G401 (cell line): ENCODE measurements around the gene CPS1. TPM values are rescaled to one million over a fixed set of nuclear protein-coding genes. Genes with fewer than 3 reads are reported as not detected.

Experiments
- DNase-seq: peaks from one replicate; pipeline ENCODE4 v3.0.0-alpha.2; 2015; ENCODE audit warnings: low spot score
- in situ Hi-C: cut with HindIII; loops from 2 replicates; pipeline ENCODE4 v1.10.0; 2016; ENCODE audit warnings: low sequenced_read_pairs, mixed read lengths
- total RNA-seq: library from RNA; depleted of rRNA; stranded (reverse); fragments of >200 nt; shearing (Covaris generic); gene quantifications from 2 replicates; pipeline ENCODE4 v1.2.3, GENCODE V29; 2014; rRNA removed

CPS1 gene
- total RNA-seq: 12.8 and 17.1 TPM in 2 replicates

DNA sequence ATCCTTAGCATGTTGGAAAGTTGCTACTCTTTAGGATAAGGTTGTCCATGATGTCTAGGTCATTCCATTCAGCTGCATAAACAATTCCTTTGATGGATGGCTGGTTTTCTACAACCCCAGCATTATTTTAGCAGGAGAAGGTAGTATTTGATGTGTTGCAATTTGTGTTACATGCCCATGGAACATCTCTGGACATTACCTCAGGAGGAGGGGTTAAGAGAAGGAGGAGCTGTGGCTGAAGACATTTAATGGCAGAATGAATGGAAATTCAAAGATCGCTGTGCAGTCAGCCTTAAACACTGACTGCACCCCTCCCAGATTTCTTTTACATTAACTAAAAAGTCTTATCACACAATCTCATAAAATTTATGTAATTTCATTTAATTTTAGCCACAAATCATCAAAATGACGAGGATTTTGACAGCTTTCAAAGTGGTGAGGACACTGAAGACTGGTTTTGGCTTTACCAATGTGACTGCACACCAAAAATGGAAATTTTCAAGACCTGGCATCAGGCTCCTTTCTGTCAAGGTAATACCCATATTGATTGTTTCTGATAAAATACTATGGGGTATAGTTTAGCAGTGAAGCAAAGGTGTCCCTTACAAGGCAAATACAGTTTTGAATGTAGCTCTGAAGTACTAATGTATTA is at the start of gene CPS1:
TSS of gene CPS1 (plus strand) at position 271 of the 652 bp plus-strand sequence. CDS start at position 406, 135 bp downstream.
- in situ Hi-C loops: no loop called here
- DNase-seq: no peak

DNA sequence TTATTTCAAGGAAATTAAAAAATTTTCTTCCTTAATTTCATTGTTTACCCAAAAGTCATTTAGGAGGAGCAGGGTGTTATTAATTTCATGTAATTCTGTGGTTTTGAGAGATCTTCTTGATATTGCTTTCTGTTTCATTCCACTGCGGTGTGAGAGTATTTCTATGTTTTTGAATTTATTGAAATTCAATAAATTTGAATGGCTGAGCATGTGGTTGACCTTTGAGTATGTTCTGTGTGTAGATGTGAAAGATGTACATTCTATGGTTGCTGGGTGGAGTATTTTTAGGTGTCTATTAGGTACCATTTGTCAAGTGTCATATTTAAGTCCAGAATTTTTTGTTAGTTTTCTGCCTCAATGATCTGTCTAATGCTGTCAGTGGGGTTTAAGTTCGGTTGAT is 40.5 kb upstream of the CPS1 start:
- DNase-seq: no peak

DNA sequence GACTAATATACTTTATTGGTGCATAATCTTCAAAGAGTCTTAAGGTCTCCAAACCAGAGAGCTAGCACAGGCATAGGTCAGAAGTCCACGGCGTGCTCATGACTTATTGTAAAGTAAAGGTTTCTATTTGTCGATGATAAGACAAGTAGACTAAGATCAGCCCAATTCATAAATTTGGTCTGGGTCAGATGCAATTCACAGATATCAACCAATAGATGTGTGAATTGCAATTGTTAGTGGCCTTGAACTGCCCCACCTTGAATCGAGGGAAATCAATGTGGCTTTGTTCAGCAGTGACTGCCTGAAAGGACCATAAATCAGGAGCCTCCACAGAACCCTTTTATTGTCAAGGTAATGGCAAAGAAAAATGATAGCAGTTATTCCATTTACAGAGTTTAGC is 39.1 kb upstream of the CPS1 start:
- DNase-seq: no peak
- in situ Hi-C loops: no loop called here

More for the DNA sequence above, 40.5 kb upstream of the CPS1 start:
- in situ Hi-C loops: no loop called here

DNA sequence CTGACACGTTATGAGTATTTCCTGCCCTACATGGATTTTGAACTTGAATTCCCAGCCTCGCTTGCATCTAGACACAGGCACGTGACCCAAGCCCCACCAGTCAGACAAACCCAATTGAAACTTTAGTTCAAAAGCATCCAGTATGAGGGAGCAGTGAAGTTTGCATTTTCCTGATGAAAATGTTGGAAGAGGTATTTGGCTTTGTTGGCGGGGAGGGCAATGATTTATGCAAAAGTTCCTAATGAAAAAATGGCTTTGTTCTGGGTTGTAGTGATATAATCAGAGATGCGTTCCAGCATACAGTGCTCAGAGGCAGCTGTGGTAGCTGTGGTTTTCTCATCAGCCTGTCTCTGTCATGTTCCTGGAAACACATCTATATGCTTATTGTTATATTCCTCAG is 36.8 kb upstream of the CPS1 start:
- in situ Hi-C loops: no loop called here
- no peak for DNase-seq

DNA sequence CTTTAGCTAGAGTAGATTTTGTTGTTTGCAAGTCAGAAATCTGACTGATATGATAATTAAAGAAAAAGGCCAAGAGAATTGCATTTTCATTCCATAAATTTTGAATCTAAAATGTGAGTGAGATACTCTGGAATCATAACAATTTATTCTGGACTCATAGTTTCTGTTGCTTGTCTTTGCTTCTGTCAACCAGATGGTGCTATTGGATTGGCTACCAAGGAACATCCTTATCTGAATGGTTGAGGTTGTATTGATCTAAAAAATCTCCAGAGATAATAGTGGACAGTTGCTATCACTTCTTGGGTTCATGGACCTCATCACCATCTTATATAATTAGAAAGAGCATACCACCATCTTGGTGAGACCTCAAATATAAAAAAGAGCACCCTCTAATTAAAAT is 34.0 kb upstream of the CPS1 start:
- DNase-seq: no peak
- in situ Hi-C loops: no loop called here

DNA sequence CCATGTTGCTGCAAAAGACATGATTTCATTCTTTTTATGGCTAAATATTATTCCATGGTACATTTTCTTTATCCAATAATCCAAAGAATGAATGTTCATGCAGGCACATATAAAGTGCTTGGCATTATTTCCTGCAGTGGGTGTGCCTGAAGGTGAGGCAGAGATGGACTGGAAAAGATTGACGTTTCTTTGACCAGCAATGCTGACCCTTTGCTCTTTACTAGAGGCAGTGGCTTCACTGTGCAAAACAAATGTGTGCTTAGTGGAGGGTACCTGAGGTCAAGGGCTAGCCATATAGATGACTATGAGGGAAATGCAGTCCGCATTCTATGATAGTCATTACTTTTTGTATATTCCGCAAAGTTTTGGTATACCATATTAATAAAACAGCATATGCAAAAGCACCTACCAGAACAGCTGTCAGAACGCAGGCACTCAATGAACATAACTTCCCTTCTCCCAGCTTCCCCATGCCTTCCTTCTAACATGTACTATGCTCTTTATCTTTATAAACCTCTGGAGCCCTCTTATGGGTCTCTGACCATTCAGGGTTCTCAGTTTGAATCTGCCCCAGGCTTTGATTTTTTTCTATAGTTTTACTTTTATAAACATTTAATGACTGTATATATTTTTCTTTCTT is 32.6 kb upstream of the CPS1 start:
- DNase-seq: no peak
- in situ Hi-C loops: no loop called here

DNA sequence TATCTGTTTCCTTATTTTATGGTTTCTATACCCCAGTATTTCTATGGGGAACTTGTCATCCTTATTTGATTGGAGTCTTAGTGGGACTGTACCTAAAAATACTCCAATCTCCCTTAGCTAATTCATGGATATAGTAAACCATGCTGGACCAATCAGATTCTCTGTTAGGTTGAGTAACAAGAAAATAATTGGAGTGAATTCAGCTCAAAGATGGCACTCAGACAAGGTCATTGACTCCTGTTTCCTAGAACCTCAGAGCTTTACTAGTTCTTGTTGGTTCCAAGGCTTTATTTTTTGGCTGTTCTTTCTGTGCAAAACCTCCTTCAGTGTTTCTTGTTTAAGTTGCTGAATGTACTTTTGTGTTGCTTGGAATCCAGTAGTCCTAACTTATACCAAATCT is 31.9 kb upstream of the CPS1 start:
- in situ Hi-C loops: no loop called here
- DNase-seq: no peak

DNA sequence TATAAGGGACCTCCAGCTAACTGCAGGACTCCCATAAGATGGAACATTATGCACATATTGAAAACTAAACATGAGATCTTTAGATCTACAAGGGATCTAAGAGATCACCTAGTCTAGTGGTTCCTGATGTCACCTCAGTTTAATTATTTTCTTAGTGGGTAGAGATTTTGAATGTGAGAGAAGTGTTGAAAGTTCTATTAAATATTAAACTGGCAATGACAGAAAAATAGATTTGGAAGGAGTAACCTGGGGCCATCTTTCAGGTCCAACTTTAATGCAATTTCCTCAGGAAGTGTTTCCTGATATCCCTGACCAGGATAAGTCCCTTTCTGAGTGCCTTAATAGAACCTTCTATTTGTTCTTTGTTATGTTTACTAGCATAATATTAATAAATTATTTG is 29.1 kb upstream of the CPS1 start:
- DNase-seq: no peak
- in situ Hi-C loops: no loop called here

DNA sequence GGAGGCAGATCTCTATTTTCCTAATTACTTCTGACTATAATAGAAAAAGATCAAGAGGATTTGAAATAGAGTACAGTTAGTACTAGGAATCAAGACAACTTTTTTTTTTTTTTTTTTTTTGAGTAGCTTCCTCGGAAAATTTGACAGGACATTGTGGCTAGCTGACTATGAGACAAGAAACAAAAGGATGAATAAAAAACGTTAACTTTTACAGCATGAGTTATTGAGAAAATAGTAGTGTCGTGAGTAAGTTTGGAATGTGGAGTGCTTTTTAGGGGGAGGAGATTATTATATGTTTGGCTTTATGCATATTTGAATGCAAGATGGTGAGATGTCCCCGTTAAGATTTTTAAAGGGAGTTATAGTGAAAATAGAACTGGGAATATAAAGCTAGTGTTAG is 27.7 kb upstream of the CPS1 start:
- DNase-seq: no peak
- in situ Hi-C loops: no loop called here

DNA sequence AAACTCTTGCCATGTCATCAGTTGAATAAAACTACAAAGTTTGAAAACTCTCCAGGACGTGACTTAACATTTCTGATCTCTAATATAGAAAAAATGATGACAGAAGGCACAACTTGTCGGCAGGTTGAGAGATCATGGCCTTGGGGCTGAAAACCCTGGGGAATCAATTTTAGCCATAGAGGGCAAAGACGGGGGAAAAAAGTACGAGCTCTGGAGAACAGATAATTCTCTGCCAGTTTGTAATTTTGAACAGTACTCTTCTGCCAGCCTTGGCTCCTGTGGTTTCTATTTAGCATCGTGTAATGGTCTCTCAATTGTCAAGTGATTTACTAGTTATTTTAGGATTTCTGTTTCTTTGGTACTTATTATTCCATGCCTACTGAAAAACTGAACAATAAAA is 25.3 kb upstream of the CPS1 start:
- in situ Hi-C loops: no loop called here
- DNase-seq: no peak

DNA sequence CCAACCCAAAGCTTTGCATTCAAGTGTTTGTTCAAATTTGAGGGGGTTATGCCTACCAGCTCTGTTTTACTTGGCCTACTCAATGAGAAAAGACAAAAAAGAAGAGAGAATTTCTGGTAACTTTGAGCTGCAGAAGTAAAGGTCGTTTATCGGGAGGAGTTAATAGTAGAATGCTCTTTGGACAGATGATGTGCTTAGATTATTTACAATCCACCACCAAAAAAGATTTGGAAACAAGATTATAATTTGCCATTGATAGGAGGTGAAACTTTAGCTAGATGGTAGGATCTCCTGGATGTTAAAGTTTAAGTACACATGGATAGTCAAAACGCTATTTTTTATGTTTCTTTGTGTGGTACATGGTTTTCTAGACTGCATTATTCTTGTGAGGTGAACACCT is 24.9 kb upstream of the CPS1 start:
- in situ Hi-C loops: no loop called here
- DNase-seq: no peak

DNA sequence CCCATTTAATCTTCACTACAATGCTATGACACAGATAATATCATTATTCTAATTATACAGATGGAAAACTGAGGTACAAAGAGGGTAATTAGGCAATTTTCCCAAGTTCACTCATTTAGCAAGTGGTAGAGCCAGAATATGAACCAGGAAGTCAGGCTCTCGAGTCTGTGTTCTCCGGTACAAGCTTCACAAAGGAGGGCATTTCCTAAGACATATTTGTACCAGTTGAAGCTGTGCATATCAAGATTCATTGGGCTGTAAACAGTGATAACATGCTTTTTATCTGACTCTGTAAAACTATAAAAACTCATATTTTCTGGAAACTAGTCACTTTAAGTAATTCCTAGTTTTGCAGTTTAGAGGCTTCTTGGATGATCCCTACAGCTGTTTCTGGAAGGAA is 23.0 kb upstream of the CPS1 start:
- no peak for DNase-seq
- in situ Hi-C loops: no loop called here

DNA sequence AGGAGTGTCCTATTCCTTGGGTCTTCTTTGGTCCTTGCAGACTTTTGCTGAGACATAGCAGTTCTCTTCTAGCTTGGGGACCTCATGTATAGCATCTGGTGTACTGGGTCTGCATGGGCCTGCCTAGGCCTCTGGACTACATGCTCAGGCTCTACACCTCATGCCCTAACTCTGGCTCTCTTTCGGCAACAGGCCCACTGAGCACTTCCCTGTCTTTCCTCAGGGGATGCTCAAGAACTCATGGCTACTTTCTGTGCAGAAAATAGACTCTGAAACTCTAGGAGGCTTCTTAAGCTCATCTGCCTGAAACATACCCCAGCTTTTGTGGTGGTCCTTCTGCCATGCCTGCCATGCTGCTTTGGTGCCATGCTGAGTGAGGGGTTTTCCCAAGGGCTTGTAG is 21.5 kb upstream of the CPS1 start:
- DNase-seq: no peak
- in situ Hi-C loops: no loop called here

DNA sequence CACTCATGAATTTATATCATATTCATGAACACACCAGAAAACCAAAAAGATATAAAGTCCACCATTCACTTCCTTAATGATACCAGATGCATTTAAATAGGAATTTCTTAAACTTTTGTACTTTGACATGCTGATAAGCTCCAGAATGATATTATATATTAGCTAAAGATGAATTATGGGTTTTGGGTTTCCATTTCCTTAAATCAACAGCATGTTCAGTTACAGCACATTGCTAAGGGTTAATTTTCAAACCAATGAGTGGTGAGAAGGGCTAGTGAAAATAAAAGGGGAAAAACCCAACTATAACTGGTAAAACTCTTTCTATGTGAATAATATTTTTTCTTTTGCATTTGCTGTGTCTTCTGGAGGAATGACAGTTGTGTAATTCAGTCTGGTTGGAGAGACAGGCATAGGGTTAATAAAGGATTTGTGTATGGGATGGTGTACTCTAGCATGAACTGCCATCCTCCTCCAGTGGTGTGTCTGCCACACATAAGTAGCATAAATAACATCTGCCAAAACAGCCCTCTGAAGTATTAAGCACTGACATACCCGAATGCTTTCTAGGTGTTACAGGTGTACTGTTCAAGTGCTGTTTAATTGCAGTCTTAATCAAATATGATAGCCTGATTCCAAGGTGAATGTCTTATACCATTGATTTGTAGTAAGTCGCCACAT is 19.3 kb upstream of the CPS1 start:
- in situ Hi-C loops: no loop called here
- DNase-seq: no peak

DNA sequence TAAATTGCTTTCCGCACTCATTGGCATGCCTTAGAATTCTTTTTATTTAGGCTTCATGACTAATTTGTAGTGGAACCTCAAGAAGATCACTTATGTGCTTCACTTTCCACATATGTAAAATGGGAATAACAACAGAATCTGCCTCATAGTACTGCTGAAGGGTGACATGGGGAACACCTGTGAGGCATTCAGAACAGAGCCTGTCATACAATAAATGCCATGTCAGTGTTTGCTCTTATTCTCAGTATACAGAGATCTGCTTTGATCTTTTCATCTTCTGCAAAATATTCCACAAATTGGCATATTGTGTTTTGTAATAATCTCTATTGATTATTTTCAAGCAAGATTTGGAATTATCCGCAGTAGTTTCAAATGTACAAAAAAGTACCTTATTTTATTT is 17.4 kb upstream of the CPS1 start:
- in situ Hi-C loops: no loop called here

DNA sequence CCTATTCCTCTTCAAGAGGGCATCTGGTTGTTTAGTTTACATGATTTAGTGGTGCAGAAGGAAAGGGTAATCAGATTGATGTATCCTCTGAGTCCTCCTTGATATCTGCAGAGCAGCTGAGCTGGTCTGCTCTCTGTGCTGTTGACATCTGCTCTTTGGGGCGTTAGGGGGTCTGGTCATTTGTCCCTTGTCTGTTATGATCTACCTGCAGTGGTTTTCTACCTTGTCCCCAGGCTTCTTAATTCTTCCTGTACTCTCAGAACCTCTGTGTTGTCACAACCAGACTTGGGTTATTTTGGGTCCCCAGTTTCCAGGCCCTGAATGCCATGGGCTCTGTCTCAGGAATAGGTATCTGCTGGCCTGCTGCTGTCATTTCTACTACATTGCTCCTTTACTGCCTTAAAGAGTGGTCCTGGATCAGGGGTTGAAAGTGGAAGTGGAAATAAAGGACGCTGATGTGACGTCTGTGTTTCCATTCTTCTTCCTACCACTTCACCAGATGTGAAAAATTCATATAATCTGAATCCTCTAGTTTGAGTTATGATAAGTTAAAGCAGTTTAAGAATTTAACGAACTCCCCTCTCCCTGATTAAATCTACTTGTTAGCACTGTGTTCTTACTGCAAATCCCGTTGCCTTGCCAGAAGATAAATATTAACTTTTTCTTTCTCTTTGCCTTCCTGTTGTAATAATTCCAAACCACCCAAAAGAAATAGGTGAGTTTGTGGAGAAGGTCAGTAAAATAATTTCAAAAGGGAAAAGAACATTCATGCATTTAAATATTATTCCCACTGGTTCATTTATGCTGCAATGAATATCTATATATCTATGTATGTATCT is 16.6 kb upstream of the CPS1 start:
- in situ Hi-C loops: no loop called here

More for the DNA sequence above, 17.4 kb upstream of the CPS1 start:
- no peak for DNase-seq

DNA sequence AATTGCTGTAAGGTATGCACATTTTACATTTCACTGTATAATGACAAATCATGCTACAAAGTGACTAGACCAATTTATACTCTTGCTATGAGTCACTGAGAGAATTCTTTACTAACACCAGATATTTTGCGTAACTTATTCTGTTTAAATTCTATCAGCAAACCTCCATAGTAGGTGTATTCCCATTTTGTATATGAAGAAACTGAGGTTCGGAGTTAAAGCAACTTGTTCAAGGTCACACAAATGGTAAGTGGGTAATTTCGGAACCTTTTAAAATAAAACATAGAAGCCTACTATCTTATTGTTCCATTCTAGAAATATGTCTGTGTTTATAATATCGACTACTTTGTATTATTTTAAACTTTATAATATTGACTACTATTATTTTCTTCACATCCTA is 15.9 kb upstream of the CPS1 start:
- in situ Hi-C loops: no loop called here
- DNase-seq: no peak

More for the DNA sequence above, 16.6 kb upstream of the CPS1 start:
- DNase-seq: no peak

DNA sequence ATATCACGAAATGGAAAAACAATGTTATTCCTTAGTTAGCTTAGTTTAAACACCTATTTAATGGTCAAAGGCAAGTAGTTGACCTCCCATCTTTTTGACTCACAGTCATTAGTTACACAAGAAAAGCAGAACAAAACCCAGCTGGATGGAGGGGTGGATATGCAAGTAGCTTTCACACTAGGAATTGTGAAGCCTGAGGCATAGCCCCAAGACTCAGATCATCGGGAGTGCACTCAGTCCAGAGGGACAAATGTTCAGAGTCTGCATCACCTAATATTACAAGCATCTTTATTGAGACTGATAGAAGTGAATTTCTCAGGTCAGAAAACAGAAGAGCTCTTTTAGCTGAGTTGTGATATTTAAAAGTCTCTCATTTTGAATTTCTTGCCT is 15.5 kb upstream of the CPS1 start:
- in situ Hi-C loops: no loop called here
- DNase-seq: no peak

DNA sequence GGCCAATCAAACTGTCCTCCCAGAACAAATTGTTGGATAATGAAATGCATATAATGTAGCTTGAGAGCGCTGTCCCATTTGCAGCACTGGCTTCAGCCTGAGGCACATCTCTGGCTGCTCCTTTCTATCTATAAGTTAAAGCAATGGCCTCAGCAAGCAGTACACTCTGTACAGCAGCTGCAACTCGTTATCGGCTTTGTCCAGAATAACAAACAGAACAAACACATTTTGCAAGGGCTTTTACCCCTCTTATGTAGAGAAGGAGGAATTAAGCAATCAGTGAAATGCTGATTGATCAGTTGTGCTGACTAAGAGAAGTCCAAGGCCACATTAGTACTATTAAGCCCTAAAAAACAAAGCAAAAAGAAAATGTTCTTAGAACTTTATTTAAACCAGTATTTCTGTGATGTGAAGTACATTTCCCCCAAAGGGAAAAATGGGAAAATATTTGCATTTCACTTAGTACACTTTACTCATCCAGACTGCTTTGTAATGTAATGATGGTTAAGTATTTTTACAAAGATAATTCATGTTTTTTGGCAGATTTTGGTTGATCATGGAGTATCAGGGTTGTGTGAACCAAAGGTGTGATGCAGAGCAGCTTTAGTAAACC is 15.0 kb upstream of the CPS1 start:
- in situ Hi-C loops: no loop called here
- DNase-seq: no peak
